Adrenal gland (tissue), 12 donors: ENCODE measurements around the gene FADS3. TPM values are rescaled to one million over a fixed set of nuclear protein-coding genes. Genes with fewer than 3 reads are reported as not detected.
A peak's percentile ranks its signal among the peaks of the same experiment; 100 is the strongest.

Experiments
- DNase-seq, 7 donors: peaks; one replicate each; pipeline ENCODE4 v3.0.0-alpha.2; 2019 to 2020
- H3K27ac ChIP-seq, 5 donors: fragments of 200-600 bp; sonication (generic) in 4 of 5; 1 replicate in 3 of 5; 2 replicates in 2 of 5; pipeline versions ENCODE4 v1.5.1 to v1.8.0; 2016 to 2020; ENCODE audit warnings: mild to moderate bottlenecking in 1 of 5
- H3K27me3 ChIP-seq: fragments of 200-600 bp; 2 replicates; pipeline ENCODE4 v1.8.0; 2021
- H3K36me3 ChIP-seq, 2 donors: fragments of 200-600 bp; replicated peaks in 1 of 2; 1 replicate in 1 of 2; 2 replicates in 1 of 2; pipeline versions ENCODE4 v1.5.1 to v1.8.0; 2018 to 2022
- H3K4me1 ChIP-seq, 2 donors: fragments of 200-600 bp; replicated peaks in 1 of 2; 1 replicate in 1 of 2; 2 replicates in 1 of 2; pipeline versions ENCODE4 v1.5.1 to v1.8.0; 2018 to 2021
- H3K4me3 ChIP-seq, 4 donors: fragments of 200-600 bp; sonication (generic) in 3 of 4; one replicate each; pipeline ENCODE4 v1.5.1; 2016 to 2018
- H3K9me3 ChIP-seq, 3 donors: fragments of 200-600 bp; sonication (generic) in 1 of 3; replicated peaks in 1 of 3; 1 replicate in 2 of 3; 2 replicates in 1 of 3; pipeline versions ENCODE4 v1.5.1 to v1.8.0; 2016 to 2021
- CTCF ChIP-seq, 6 experiments: fragments of 450-650 bp in 4 of 6; fragments of 200-600 bp in 2 of 6; sonication (generic) in 1 of 6; IDR thresholded peaks; 1 replicate in 5 of 6; 2 replicates in 1 of 6; pipeline versions ENCODE4 v1.5.1 to v1.8.0; 2016 to 2021; ENCODE audit warnings: antibody characterized with exemption in 6 of 6, mild to moderate bottlenecking in 2 of 6, moderate library complexity in 1 of 6
- POLR2A ChIP-seq, 2 donors: fragments of 450-650 bp; IDR thresholded peaks; one replicate each; pipeline ENCODE4 v1.6.1; 2017; ENCODE audit warnings: antibody characterized with exemption in 2 of 2, mild to moderate bottlenecking in 2 of 2, moderate library complexity in 1 of 2
- WGBS, 4 donors: extraction: QIAGEN DNeasy Blood & Tissue Kit in 2 of 4; methylation state at CpG; one replicate each; pipeline versions ENCODE4 v1.1.5 to v1.1.7; 2013 to 2017; 5-methylcytosine and 5-hydroxymethylcytosine counted together
- intact Hi-C, 2 donors: fragments of 100-400 bp; cut with DNase I; formaldehyde crosslinking; loops; one replicate each; pipeline versions ENCODE4 v1.14.1 to v1.15.0; 2022 to 2023
- polyA plus RNA-seq, 3 donors: library from polyadenylated mRNA; stranded (reverse); fragments of 200-250 nt in 2 of 3; fragments of 350-450 nt in 1 of 3; fragmentation: Illumina TruSeq in 1 of 3; extraction: RNeasy Lipid Tissue Mini Kit (QIAGEN cat#74804) in 1 of 3; gene quantifications; one replicate each; pipeline ENCODE4 v1.2.3, GENCODE V29; 2013 to 2014
- total RNA-seq, 9 donors: library from RNA; depleted of rRNA in 4 of 9; stranded (reverse); fragments of >200 nt in 4 of 9; fragments of 120-200 nt in 1 of 9; fragmentation: NEBNext Ultra II Directional in 1 of 9; extraction: Animal tissue kit (Norgen Biotek cat#: 25700) in 1 of 9; gene quantifications; one replicate each; pipeline versions ENCODE4 v1.1.0 to v1.2.4, GENCODE V29; 2013 to 2023
- donor health status: healthy with polysubstance abuse.
- donor health status: Bipolar disorder and iron deficiency.
- donor health status: DM: yes; HTN: yes; CAD: no.
- donor health status: DM: no; HTN: no; CAD: no.
- donor health status: DM: no; HTN: no; CAD: no.
- donor health status: DM: yes; HTN: yes; CAD: no.

The FADS3 gene
- total and polyA plus RNA-seq, 12 donors = 22.2 to 175 (median 105) TPM

- no peaks in the 10 kb centered on the region for H3K36me3 ChIP-seq
- no peaks in the 10 kb centered on the region for H3K9me3 ChIP-seq
- H3K27ac ChIP-seq = no peak overlapping the region
- no peak for TF ChIP-seq POLR2A (IDR thresholded peaks at IDR 0.05)
- TF ChIP-seq CTCF (IDR thresholded peaks at IDR 0.05) = no peak
- H3K27me3 ChIP-seq = no peaks in the 10 kb centered on the region
- no peak overlapping the region for H3K4me3 ChIP-seq
- H3K4me1 ChIP-seq = no peaks in the 10 kb centered on the region
- intact Hi-C loops = no loop called here
- WGBS, 4 donors = 68 to 89% (median 69%) methylated on average over 3 of the region's 3 CpGs
- no peak for DNase-seq
These were observed 39.6 kb upstream of the FADS3 start for GRCh38 chr11:61930933-61931332.

GRCh38 chr11:61928606-61929005 lies 37.3 kb upstream of the FADS3 start:
- H3K36me3 ChIP-seq = no peaks in the 10 kb centered on the region
- no peak overlapping the region for H3K27ac ChIP-seq
- no peak overlapping the region for H3K4me3 ChIP-seq
- intact Hi-C loops = no loop called here
- peaks cover 3 to 8% of the 10 kb centered on the region in 2 donors for H3K4me1 ChIP-seq
- H3K27me3 ChIP-seq = no peaks in the 10 kb centered on the region
- TF ChIP-seq POLR2A (IDR thresholded peaks at IDR 0.05) (no peak), CTCF (IDR thresholded peaks at IDR 0.05) (no peak)
- H3K9me3 ChIP-seq = no peaks in the 10 kb centered on the region
- DNase-seq = no peak

- WGBS, 4 donors = 89 to 100% (median 96%) methylated on average over 1 of the region's 1 CpG
- intact Hi-C loops = no loop called here
These were observed 36.2 kb upstream of the FADS3 start for GRCh38 chr11:61927501-61927900.

GRCh38 chr11:61926235-61926634 lies 34.9 kb upstream of the FADS3 start:
- no peaks in the 10 kb centered on the region for H3K36me3 ChIP-seq
- H3K27ac ChIP-seq = no peak overlapping the region
- peak in 1 of 7 donors; percentile 15 for DNase-seq
- 85 to 98% (median 94%) methylated on average over 3 of the region's 3 CpGs for WGBS, 4 donors
- H3K9me3 ChIP-seq = no peaks in the 10 kb centered on the region
- H3K27me3 ChIP-seq = no peaks in the 10 kb centered on the region
- no peak overlapping the region for H3K4me3 ChIP-seq
- H3K4me1 ChIP-seq = peaks cover 13 to 20% of the 10 kb centered on the region in 2 donors
- intact Hi-C loops = no loop called here
- no peak for TF ChIP-seq POLR2A (IDR thresholded peaks at IDR 0.05)
- TF ChIP-seq CTCF (IDR thresholded peaks at IDR 0.05) = no peak

More at GRCh38 chr11:61927501-61927900, 36.2 kb upstream of the FADS3 start:
- TF ChIP-seq CTCF (IDR thresholded peaks at IDR 0.05) = no peak
- TF ChIP-seq POLR2A (IDR thresholded peaks at IDR 0.05) = no peak
- Histone ChIP-seq H3K9me3 (no peaks in the 10 kb centered on the region), H3K36me3 (no peaks in the 10 kb centered on the region), H3K4me3 (no peak overlapping the region), H3K4me1 (peaks cover 13 to 19% of the 10 kb centered on the region in 2 donors), H3K27ac (no peak overlapping the region), H3K27me3 (no peaks in the 10 kb centered on the region)
- DNase-seq = peak in 2 of 7 donors; percentile 2 to 17
